Naive thymus-derived CD4-positive, alpha-beta T cell (primary cell): Measurements from ENCODE around the gene HOXA2. TPM values are rescaled to one million over a fixed set of nuclear protein-coding genes. Genes with fewer than 3 reads are reported as not detected.

Source experiments
- ATAC-seq: fragments of 150-1000 bp; cut with Tn5 transposase; 2 replicates; pipeline ENCODE4 v1.10.0; 2021; ENCODE audit warnings: mild to moderate bottlenecking, moderate library complexity
- CTCF ChIA-PET: fragments of 350-600 bp; sonication (Branson Sonifier 250); formaldehyde crosslinking; loops from one replicate; lab custom pipeline; 2021; ENCODE audit warnings: antibody characterized with exemption; lab: Charles Lee
- POLR2A ChIA-PET: fragments of 350-600 bp; sonication (Branson Sonifier 250); formaldehyde crosslinking; loops from one replicate; lab custom pipeline; 2021; ENCODE audit warnings: antibody characterized with exemption, inconsistent platforms; lab: Charles Lee
- DNase-seq, 9 donors: peaks; one replicate each; pipeline versions ENCODE4 v3.0.0 to v3.0.0-alpha.2; 2020 to 2022; ENCODE audit warnings: mixed read lengths in 1 of 9
- H3K27ac ChIP-seq: one replicate; pipeline ENCODE4 v1.7.0; 2013; ENCODE audit warnings: mild to moderate bottlenecking, low read depth, low read length, moderate library complexity
- H3K27me3 ChIP-seq, 2 donors: one replicate each; pipeline ENCODE4 v1.7.0; 2013; ENCODE audit warnings: low read length in 2 of 2, mild to moderate bottlenecking in 2 of 2, moderate library complexity in 2 of 2; ENCODE audit not compliant: control insufficient read depth in 2 of 2, insufficient read depth in 2 of 2
- H3K36me3 ChIP-seq, 3 experiments: 1 replicate in 2 of 3; 2 replicates in 1 of 3; pipeline ENCODE4 v1.7.0; 2013; ENCODE audit warnings: low read length in 3 of 3, mild to moderate bottlenecking in 3 of 3, moderate library complexity in 1 of 3; ENCODE audit not compliant: insufficient read depth in 3 of 3, control insufficient read depth in 2 of 3
- H3K4me1 ChIP-seq, 2 donors: one replicate each; pipeline ENCODE4 v1.7.0; 2013; ENCODE audit warnings: low read length in 2 of 2, mild to moderate bottlenecking in 2 of 2, moderate library complexity in 1 of 2; ENCODE audit not compliant: control insufficient read depth in 2 of 2, insufficient read depth in 2 of 2
- H3K4me3 ChIP-seq: 2 replicates; pipeline ENCODE4 v1.7.0; 2013; ENCODE audit warnings: mild to moderate bottlenecking, low read length
- H3K9me3 ChIP-seq, 3 experiments: 1 replicate in 2 of 3; 2 replicates in 1 of 3; pipeline ENCODE4 v1.7.0; 2013; ENCODE audit warnings: low read length in 3 of 3; ENCODE audit not compliant: control insufficient read depth in 2 of 3
- H3K27ac Mint-ChIP-seq, 9 donors: one replicate each; pipeline ENCODE4 v1.8.0; 2020 to 2022; ENCODE audit warnings: mixed read lengths in 9 of 9, mild to moderate bottlenecking in 8 of 9, moderate library complexity in 5 of 9, inconsistent platforms in 2 of 9
- H3K27me3 Mint-ChIP-seq, 5 donors: one replicate each; pipeline ENCODE4 v1.8.0; 2021 to 2022; ENCODE audit warnings: mixed read lengths in 5 of 5, mild to moderate bottlenecking in 1 of 5
- H3K36me3 Mint-ChIP-seq, 5 donors: one replicate each; pipeline ENCODE4 v1.8.0; 2020 to 2022; ENCODE audit warnings: mixed read lengths in 5 of 5, mild to moderate bottlenecking in 3 of 5, inconsistent platforms in 1 of 5
- H3K4me1 Mint-ChIP-seq, 7 donors: one replicate each; pipeline ENCODE4 v1.8.0; 2020 to 2022; ENCODE audit warnings: mixed read lengths in 7 of 7, mild to moderate bottlenecking in 3 of 7, inconsistent platforms in 1 of 7
- H3K4me3 Mint-ChIP-seq, 10 donors: one replicate each; pipeline ENCODE4 v1.8.0; 2020 to 2022; ENCODE audit warnings: mild to moderate bottlenecking in 10 of 10, mixed read lengths in 10 of 10, moderate library complexity in 6 of 10, inconsistent platforms in 2 of 10
- H3K9me3 Mint-ChIP-seq, 11 donors: one replicate each; pipeline ENCODE4 v1.8.0; 2020 to 2022; ENCODE audit warnings: mixed read lengths in 11 of 11, mild to moderate bottlenecking in 4 of 11, inconsistent platforms in 1 of 11, moderate library complexity in 1 of 11
- intact Hi-C, 2 donors: fragments of 100-400 bp; cut with micrococcal nuclease; formaldehyde crosslinking; loops; one replicate each; pipeline ENCODE4 v1.15.1; 2023
- polyA plus RNA-seq, 2 donors: library from polyadenylated mRNA; unstranded; fragments of 300-500 nt; fragmentation: Illumina TruSeq; gene quantifications; one replicate each; pipeline ENCODE4 v1.2.3, GENCODE V29; 2021
- total RNA-seq, 6 experiments: library from RNA in 5 of 6; stranded (reverse) in 5 of 6; gene quantifications; 1 replicate in 5 of 6; 2 replicates in 1 of 6; pipeline ENCODE4 v1.2.3 and lab custom pipeline; 2021 to 2026

HOXA2 gene
- total and polyA plus RNA-seq, 7 experiments from 2014 or later: not detected

DNA sequence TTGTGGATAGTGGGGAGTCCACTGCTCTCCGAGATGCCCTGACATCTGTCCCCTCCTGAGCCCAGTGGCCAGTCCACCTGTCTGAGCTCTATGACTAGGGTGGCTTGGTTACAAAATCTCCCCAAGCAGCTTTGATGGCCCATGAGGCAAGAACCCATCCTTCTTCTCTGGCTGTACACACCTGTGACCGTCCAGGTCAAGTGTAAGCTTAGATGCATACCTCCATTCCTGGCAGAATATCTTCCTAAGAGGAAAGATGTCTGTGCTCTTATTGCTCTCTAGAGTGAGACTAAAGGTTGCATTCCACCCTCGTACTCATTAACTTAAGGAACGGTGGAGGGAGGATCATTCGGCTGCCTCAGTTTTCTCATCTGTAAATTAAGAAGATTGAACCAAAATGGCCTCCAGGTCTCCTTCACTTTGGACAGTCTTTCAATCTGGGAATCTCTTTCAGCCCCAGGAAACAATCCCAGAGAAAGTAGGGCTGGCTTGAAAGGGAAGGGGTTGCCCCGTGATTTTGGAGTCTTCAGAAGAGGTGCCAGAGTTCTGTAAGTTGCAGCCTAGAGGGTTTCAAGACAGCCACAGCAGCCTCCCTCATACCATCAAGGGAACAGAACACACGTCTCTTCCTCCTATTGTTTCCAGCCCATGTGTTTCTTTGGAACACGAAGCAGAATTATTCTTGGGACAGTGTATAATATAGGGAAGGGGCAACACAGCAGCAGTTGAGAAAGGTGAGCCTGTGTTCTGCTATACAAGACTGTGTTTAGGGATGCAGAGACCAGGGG is 22.6 kb upstream of the HOXA2 start:
- no peak overlapping the region for H3K4me3 Mint-ChIP-seq
- H3K27me3 Mint-ChIP-seq: peaks cover 30 to 55% (median 37%) of the 10 kb centered on the region in 5 donors

DNA sequence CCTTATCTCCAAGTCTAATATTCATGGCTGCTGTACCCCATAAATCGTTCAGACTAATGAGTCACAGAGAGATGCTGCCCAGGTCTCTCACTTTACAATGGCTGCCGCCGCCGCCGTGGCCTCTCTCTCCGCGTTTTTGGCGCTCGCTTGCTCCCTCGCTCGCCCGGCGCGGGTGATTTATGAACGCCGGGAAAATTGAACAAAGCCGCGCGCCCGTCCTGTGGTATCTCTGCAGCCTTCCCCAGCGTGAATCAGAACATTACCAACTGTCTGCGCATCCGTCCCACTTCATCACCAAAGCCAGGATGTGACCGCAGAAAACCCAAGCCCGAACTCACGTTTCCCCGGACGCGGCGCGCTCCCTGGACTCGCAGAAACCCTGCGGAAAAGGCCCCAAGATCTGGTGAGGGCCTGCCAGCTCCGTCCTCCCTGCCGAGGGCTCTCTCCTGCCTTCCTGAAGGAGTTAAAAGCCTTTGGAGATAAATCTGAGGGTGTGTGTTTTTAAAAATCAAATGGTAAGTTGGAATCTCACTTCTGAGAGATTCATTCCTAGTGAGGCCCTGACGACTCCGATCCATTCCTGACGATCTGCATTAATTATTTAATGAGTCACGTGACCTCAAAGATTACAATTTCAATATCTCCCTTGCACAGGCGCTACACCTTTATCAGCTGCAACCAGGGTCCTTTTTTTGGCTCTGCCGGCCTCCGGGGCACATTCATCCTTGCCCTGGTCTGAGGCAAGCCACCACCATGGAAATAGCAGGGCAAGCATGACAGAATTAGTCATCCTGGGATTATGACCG is 21.8 kb upstream of the HOXA2 start:
- DNase-seq: no peak
- no peak for ATAC-seq
- no peak overlapping the region for H3K4me3 Mint-ChIP-seq

More for the DNA sequence above, 22.6 kb upstream of the HOXA2 start:
- Histone ChIP-seq H3K9me3 (no peaks in the 10 kb centered on the region), H3K4me1 (no peaks in the 10 kb centered on the region), H3K36me3 (no peaks in the 10 kb centered on the region), H3K27me3 (no peaks in the 10 kb centered on the region), H3K27ac (no peak overlapping the region), H3K4me3 (no peak overlapping the region)
- no peak overlapping the region for H3K27ac Mint-ChIP-seq
- ChIA-PET CTCF (no interaction called here), POLR2A (no interaction called here)
- no peak for ATAC-seq
- H3K36me3 Mint-ChIP-seq: peaks cover 0 to 2% (median 0%) of the 10 kb centered on the region in 5 donors
- DNase-seq: no peak
- H3K4me1 Mint-ChIP-seq: peaks cover 0 to 2% (median 0%) of the 10 kb centered on the region in 7 donors
- no peaks in the 10 kb centered on the region for H3K9me3 Mint-ChIP-seq
- intact Hi-C loops: no loop called here

DNA sequence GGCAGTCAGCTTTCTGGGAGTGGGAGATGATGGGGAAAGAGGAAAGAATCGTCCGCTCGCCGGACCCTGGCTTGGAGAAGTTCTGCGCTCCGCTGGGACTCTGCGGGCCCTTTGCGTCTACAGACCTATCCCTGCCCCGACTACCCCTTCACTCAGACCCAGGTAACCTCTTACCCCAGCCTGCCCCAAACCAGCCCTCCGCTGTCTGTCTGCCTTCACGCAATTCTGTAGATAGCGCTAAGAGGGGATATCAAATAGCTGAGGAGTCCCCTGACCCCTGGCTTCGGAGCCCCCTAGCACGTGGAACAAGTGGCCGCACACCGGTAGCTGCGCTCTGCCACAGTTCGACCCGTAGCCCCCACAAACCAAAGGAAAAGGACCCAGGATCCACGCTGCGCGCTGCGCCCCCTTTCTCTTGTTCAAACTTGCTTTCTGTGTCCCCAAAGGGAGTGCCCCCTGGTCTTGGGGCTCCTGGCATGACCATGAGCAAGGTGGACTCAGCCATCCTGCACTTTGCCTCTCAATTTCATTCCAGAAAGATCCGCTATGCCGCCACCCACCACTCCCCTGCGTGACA is 21.1 kb upstream of the HOXA2 start:
- ChIA-PET POLR2A (no interaction called here), CTCF (no interaction called here)
- Histone ChIP-seq H3K36me3 (no peaks in the 10 kb centered on the region), H3K27me3 (no peaks in the 10 kb centered on the region), H3K4me3 (no peak overlapping the region), H3K9me3 (no peaks in the 10 kb centered on the region), H3K4me1 (no peaks in the 10 kb centered on the region), H3K27ac (no peak overlapping the region)
- ATAC-seq: no peak
- peaks cover 28 to 45% (median 29%) of the 10 kb centered on the region in 5 donors for H3K27me3 Mint-ChIP-seq
- no peak overlapping the region for H3K4me3 Mint-ChIP-seq
- intact Hi-C loops: no loop called here
- peaks cover 0 to 1% (median 0%) of the 10 kb centered on the region in 7 donors for H3K4me1 Mint-ChIP-seq
- H3K9me3 Mint-ChIP-seq: no peaks in the 10 kb centered on the region
- H3K36me3 Mint-ChIP-seq: no peaks in the 10 kb centered on the region
- DNase-seq: no peak
- H3K27ac Mint-ChIP-seq: no peak overlapping the region

More for the DNA sequence above, 21.8 kb upstream of the HOXA2 start:
- H3K9me3 ChIP-seq: no peaks in the 10 kb centered on the region
- intact Hi-C loops: no loop called here
- H3K4me3 ChIP-seq: no peak overlapping the region
- no peaks in the 10 kb centered on the region for H3K36me3 ChIP-seq
- no peak overlapping the region for H3K27ac ChIP-seq
- H3K27me3 ChIP-seq: no peaks in the 10 kb centered on the region
- peaks cover 0 to 2% (median 0%) of the 10 kb centered on the region in 7 donors for H3K4me1 Mint-ChIP-seq
- H3K9me3 Mint-ChIP-seq: no peaks in the 10 kb centered on the region
- CTCF ChIA-PET: no interaction called here
- no peaks in the 10 kb centered on the region for H3K4me1 ChIP-seq
- H3K36me3 Mint-ChIP-seq: no peaks in the 10 kb centered on the region
- POLR2A ChIA-PET: no interaction called here
- H3K27me3 Mint-ChIP-seq: peaks cover 30 to 53% (median 35%) of the 10 kb centered on the region in 5 donors
- no peak overlapping the region for H3K27ac Mint-ChIP-seq

DNA sequence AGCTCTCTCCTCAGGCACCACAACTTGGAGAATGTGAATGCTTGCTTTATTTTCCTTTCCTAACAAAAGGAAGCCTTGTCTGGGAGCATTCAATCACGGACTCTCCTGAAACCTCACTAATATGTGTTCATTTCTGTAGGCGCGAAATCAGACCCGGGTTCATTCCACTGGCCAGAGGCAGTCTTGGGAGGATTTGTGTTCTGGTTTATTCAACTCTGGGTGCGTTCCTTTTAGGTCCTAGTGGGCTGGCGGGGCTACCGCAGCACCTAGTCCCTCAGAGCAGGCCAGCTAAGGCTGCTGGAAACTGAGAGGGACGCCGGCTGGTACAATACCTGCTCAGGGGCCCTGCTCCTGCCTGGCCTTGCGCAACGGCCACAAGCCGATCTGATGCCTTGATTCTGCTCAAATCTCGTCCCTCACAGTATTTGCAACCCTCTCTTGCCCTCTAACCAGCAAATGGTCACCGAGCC is 20.6 kb upstream of the HOXA2 start:
- ATAC-seq: no peak
- Mint-ChIP-seq H3K4me3 (no peak overlapping the region), H3K4me1 (no peaks in the 10 kb centered on the region), H3K9me3 (no peaks in the 10 kb centered on the region), H3K36me3 (no peaks in the 10 kb centered on the region), H3K27ac (no peak overlapping the region), H3K27me3 (peaks cover 25 to 43% (median 29%) of the 10 kb centered on the region in 5 donors)
- ChIA-PET POLR2A (no interaction called here), CTCF (no interaction called here)
- Histone ChIP-seq H3K27ac (no peak overlapping the region), H3K27me3 (no peaks in the 10 kb centered on the region), H3K36me3 (no peaks in the 10 kb centered on the region), H3K4me1 (no peaks in the 10 kb centered on the region), H3K9me3 (no peaks in the 10 kb centered on the region), H3K4me3 (no peak overlapping the region)
- no peak for DNase-seq
- intact Hi-C loops: no loop called here

DNA sequence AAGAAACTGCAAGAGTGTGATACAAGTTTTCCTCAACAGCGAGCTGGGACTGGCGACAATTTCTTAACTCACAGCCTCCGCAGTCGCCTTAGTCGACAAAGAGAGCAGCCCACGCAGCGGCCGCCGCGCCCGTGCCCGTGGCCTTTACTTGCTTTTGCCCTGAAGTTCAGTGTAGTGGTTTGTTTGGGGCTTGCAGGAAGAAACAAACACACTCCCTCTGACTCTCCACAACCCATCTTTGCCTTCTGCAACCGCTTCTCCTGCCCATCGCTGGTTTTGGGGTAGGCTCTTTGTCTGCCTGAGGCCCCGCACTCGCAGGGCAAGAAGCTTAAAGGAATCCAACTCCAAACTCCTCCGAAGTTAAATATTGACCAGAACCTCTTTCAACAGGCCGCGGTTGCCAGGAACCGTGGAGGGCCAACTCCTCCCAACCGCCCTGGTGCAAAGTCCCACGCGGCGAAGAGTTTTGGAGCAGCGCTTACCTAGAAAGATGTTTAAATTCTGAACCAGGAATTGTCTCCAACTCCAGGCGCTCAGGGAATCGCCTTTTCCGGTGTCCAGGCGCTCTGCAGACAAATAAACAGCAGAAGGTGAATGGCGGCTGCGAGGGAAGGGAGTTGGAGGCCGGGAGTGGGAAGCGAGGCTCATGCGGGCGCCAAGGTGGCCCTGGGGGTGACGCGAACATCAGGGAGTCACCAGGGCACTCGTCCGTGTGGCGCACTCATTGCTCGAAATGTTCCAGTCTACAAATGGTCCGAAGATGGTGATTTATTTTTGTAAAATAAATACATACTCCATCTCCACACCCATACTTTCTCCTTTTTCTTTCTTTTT is 19.8 kb upstream of the HOXA2 start:
- H3K4me3 Mint-ChIP-seq: no peak overlapping the region
- intact Hi-C loops: no loop called here
- DNase-seq (no peak), ATAC-seq (no peak)
- no peaks in the 10 kb centered on the region for H3K36me3 Mint-ChIP-seq
- CTCF ChIA-PET: no interaction called here
- no peaks in the 10 kb centered on the region for H3K9me3 Mint-ChIP-seq
- Histone ChIP-seq H3K27me3 (no peaks in the 10 kb centered on the region), H3K4me1 (no peaks in the 10 kb centered on the region), H3K9me3 (no peaks in the 10 kb centered on the region), H3K27ac (no peak overlapping the region), H3K36me3 (no peaks in the 10 kb centered on the region), H3K4me3 (no peak overlapping the region)
- peaks cover 19 to 41% (median 32%) of the 10 kb centered on the region in 5 donors for H3K27me3 Mint-ChIP-seq
- H3K4me1 Mint-ChIP-seq: no peaks in the 10 kb centered on the region
- POLR2A ChIA-PET: no interaction called here
- no peak overlapping the region for H3K27ac Mint-ChIP-seq

DNA sequence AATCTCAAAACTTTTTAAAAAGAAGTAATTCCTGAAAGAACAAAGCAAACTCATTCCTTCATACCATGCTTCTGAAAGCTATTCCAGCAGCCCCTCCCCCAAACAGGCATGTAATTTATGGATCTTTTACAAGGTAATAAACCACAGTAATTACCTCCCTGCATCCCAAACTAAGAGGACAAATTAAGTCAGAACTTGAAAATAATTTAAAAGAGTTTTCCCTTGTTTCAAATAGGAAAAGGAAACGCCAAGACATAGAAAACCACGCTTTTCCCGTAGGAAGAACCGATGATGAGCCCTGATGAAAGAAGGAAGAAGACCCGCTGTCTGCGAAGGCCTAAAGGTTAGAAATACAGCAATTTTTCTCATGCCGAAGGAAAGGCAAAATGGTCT is 19.2 kb upstream of the HOXA2 start:
- CTCF ChIA-PET: no interaction called here
- peaks cover 14 to 39% (median 26%) of the 10 kb centered on the region in 5 donors for H3K27me3 Mint-ChIP-seq

More for the DNA sequence above, 19.2 kb upstream of the HOXA2 start:
- H3K27me3 ChIP-seq: no peaks in the 10 kb centered on the region
- H3K36me3 Mint-ChIP-seq: no peaks in the 10 kb centered on the region
- ATAC-seq: no peak
- no peak for DNase-seq
- no peaks in the 10 kb centered on the region for H3K36me3 ChIP-seq
- H3K4me1 Mint-ChIP-seq: no peaks in the 10 kb centered on the region
- no peak overlapping the region for H3K4me3 ChIP-seq
- no peaks in the 10 kb centered on the region for H3K4me1 ChIP-seq
- H3K4me3 Mint-ChIP-seq: no peak overlapping the region
- intact Hi-C loops: no loop called here
- H3K27ac ChIP-seq: no peak overlapping the region
- no peaks in the 10 kb centered on the region for H3K9me3 ChIP-seq
- POLR2A ChIA-PET: no interaction called here
- no peaks in the 10 kb centered on the region for H3K9me3 Mint-ChIP-seq
- H3K27ac Mint-ChIP-seq: no peak overlapping the region
